GM18526 (cell line): Measurements from ENCODE around the gene MYRIP.

Experiments
- POLR2A ChIP-seq: IDR thresholded peaks from 3 replicates; pipeline ENCODE4 v1.6.1; 2011; ENCODE audit not compliant: insufficient read length; ENCODE audit errors: extremely low read depth

MYRIP gene

DNA sequence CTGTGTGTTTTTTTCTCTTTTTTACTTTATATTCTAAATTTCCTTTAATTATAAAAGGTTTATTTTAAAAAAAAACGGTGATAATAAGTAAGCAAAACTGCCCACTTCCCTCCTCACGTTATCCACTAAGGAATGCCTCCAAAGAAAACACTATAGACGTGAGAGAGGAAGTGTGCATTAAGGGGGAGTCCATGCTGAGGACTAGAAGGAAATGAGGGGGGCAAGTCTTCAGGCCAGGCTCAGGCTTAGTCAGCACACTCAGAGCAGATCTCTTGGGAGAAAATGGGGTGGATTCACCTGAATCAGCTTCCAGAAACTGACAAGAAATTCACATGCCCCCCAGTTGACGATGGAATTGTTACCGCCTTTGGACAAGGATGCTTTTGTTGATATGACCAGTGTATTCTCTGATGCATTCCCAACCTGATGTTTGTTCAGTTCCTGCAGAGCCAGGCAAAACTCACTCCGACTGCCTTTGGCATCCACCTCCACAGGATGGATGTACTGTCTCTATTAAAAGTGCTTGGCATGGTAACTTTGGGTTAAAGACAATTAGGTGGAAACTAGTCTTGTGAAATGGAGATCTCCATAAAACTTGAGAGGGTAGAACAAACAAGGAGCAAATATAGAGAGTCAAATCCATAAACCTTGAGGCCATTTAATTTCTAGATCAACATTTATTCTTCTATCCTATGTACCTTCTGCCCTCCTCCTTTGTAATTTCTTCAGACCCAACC is 167.8 kb downstream of the MYRIP start:
- TF ChIP-seq POLR2A = no peak

DNA sequence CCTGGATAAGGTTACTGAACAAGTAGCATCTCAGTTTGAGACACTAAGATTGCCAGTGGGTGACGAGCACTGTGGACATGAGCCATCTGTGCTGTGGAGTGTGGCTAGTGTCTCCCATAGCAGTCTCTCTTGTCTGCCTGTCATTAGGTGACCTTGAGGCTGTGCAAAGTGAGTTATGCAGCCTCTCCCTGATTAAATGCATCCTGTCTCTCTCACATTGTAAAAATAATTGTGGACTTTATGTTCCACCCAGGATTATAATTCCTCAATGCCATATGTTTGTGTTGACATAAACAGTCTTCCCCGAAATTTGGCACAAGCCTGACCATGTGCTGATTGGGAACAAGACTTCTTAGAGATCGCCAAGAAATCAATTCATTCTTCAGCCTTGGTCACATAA is 168.9 kb downstream of the MYRIP start:
- TF ChIP-seq POLR2A = no peak

GRCh38 chr3:39980058-39980457 is 170.6 kb downstream of the MYRIP start:
- TF ChIP-seq POLR2A = no peak

- TF ChIP-seq POLR2A = no peak
Observed at GRCh38 chr3:39980781-39981180, 171.4 kb downstream of the MYRIP start.

- TF ChIP-seq POLR2A = no peak
Observed at GRCh38 chr3:39981547-39982184, 172.3 kb downstream of the MYRIP start.

DNA sequence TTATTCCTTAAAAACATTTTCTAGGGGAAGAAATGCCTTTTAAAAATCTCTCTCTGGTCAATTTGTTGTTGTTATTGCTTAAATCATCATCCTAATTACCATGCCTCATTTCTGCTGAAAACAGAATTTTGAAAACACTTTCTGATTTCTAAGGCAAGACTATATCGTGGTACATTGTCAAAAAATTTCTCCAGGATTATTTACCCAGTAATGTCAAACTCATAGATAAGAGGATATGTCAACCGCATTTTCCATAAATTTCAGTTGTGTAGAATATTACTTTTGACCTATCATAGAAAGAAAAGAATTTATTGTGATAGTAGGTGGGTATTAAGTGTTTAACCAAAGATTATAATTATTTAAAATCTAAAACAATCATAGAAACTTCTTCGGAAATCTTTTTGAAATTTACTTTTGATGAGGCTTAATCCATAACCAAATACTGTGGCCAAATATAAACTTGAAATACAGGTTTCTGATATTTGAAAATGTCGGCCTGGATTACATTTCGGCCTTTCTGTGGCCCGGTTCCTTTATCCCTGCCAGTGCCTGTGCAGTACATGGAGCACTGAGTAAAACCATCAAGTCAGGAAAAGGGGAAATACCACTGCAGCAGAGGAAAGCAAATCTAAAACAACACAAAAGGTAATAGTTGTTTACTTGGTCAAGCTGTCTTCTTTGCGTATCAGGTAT is 173.4 kb downstream of the MYRIP start:
- no peak for TF ChIP-seq POLR2A

DNA sequence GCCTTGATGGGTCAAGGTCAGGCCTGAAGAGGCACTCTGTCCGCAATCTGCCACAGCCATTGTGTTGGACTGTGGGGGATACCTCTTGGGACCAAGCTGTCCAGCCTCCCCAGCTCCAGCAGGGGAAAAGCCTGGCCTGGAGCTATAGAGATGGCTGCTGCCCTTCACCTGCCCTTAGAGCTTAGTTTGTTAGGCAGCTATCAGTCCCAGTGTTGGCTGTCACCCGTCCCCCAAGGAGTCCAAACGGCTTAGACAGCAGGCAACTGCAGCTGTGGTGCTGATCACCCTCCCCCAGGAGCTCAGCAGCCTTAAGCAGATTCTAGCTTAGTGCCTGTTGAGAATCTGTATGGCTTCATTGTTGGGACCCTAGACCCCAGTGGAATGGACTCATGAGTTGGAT is 180.3 kb downstream of the MYRIP start:
- TF ChIP-seq POLR2A = no peak

- no peak for TF ChIP-seq POLR2A
Observed at GRCh38 chr3:39990532-39990931, 181.1 kb downstream of the MYRIP start.

DNA sequence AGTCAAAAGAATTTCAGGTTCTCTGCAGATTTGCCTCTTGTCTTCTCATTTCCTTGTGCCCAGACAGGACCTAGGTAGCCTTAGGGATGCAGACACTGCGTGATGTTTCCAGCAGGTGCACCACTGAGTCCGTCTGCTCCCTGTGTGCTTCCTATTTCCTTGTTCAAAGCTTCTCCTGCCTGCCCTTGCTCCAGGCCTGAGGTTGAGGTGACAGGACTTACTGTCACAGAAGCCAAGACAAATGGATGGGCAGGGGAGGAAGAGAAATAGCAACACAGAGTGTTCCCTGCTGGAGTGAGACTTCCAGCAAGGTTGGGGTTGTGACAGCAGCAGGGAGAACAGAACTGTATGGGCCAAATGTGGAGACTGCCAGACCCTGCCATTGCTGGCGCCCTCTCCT is 199.4 kb downstream of the MYRIP start:
- TF ChIP-seq POLR2A = no peak

- TF ChIP-seq POLR2A = no peak
Observed at GRCh38 chr3:40009991-40010390, 200.6 kb downstream of the MYRIP start.

- TF ChIP-seq POLR2A = no peak
Observed at GRCh38 chr3:40012381-40012780, 203.0 kb downstream of the MYRIP start.

DNA sequence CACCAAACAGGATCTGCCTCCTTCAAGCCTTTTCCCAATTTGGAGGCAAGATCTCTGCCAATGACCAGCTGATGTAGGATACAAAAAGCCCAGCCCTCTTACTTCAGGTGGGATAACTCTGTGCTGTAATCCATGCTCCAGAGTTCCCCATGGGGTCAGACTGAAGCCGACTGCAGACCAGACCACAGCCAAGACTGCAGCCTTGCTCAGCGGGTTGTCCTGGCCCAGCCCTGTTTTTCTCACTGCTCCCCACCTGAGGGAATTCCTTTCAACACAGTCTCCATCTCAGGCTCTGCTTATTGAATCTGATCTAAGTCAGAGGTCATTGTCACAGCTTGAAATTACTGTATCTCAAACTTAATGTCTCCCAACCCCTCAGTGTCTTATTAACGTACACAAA is 207.0 kb downstream of the MYRIP start:
- TF ChIP-seq POLR2A = no peak

DNA sequence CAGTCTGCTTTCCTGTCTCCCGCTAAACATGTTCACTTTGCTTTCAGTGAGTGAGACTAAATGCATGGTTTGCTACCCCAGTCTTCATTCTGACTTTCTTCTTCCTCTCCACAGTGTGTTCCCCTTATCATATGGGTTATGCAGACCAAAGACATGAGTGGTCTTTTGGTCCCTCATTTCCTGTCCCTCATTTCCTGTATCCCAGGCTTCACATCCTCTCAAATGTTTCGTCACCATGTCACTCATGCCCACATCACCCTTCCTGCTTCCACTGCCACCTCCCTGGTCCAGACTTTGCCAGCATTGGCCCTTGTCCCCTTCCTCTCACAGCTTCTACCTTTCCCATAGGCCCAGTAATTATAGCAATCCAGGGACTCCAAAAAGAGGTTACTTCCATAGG is 209.0 kb downstream of the MYRIP start:
- no peak for TF ChIP-seq POLR2A

DNA sequence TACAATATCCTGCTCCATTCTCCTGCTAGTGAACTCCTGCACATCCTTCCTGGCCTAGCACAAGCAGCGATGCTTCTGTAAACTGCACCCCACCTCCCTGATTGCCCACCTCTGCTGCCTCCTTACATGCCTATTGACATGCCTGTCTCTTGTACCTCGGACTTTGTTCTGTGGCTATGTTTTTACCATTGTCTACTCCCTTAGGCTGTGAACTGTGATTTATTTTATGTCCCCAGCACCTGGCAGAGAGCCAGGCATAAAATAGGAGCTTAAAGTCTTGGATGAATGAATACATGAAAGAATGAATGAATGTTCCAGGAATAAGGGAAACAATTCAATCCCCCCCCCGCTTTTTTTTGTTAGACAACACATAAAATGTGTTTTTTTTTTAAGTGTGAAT is 210.0 kb downstream of the MYRIP start:
- TF ChIP-seq POLR2A = no peak

DNA sequence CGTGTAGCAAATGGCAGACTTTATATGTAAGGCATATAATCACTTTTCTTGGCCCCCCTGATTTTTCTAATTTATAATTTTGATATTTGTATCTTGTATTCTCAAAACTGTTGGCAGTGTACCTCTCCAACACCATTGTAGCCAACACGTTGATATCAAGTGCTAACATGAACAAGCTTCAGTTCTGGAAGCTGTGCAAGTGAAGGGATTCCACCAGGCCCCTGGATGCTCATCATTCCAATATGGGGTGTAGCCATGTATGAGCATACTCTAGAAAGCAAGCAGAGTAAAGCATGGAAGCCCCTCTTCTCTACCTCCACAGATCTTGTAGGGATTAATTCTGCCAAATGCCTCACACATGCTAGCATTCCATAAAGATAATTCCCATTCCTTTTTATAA is 211.3 kb downstream of the MYRIP start:
- no peak for TF ChIP-seq POLR2A

- TF ChIP-seq POLR2A = no peak
Observed at GRCh38 chr3:40021338-40021737, 211.9 kb downstream of the MYRIP start.
